ENCODE data around the gene PLEKHG4. TPM values are rescaled to one million over a fixed set of nuclear protein-coding genes. Genes with fewer than 3 reads are reported as not detected.

Gene PLEKHG4
- polyA plus RNA-seq, 1 of the 3 experiments (the other 2 are of a cell fraction): 65.5 TPM

DNA sequence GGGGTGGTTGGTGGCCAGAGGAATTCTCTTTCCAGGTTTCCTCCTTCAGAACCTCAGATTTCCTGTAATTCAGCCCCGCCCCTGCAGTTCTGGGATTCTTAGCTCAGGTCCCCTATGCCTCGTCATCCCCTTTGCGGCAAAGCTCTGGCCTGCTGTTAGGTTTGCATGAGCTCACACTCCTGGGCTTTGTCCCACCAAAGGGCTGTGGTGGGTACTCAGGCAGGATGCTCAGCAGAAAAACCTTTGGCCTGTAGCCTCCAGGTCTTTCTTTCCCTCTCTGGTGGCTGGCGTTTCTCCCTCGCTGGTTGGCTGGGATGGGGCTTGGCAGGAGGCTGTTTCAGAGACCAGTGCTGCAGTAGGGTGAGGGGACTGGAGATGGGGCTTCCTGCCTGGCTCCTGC is 9.6 kb upstream of the PLEKHG4 start:
- no peak for TF ChIP-seq FOXJ3 (CRISPR knock-in tag; IDR thresholded peaks at IDR 0.05)
- TF ChIP-seq POLR2AphosphoS5 (IDR thresholded peaks at IDR 0.05; ENCODE audit: low read depth, low read length): peak; percentile 22
- H4K20me1 ChIP-seq (ENCODE audit: insufficient read depth): no peaks in the 10 kb centered on the region
- H3K27me3 ChIP-seq (ENCODE audit: insufficient read depth): no peaks in the 10 kb centered on the region
- CTCF ChIA-PET: interaction anchor here (0.7 to 4.7 kb wide), 6 partner anchors 9 to 316 kb away, joined by 3 to 24 read pairs (median 4); partner anchors contain the start of genes FHOD1 and SLC9A5
- peak overlapping the region in 1 of 2 experiments; percentile 77; a peak in 2 of 4 replicates for H3K27ac ChIP-seq (ENCODE audit: low read depth in 2 of 2, low read length in 1 of 2)
- peaks cover 0 to 7% of the 10 kb centered on the region in 2 experiments; a peak in 1 of 4 replicates for H3K4me1 ChIP-seq (ENCODE audit: control insufficient read depth in 1 of 2, insufficient read depth in 2 of 2, low read depth in 1 of 2, low read length in 1 of 2)
- peaks cover 0 to 4% of the 10 kb centered on the region in 2 experiments for H3K36me3 ChIP-seq (replicated peaks in 1 of 2; ENCODE audit: control insufficient read depth in 1 of 2, insufficient read depth in 2 of 2, low read length in 1 of 2)
- H3F3A ChIP-seq (replicated peaks; ENCODE audit: insufficient read depth): peaks cover 21% of the 10 kb centered on the region
- H3K79me2 ChIP-seq (ENCODE audit: insufficient read depth): peaks cover 8% of the 10 kb centered on the region
- no peak for DNase-seq
- no peaks in the 10 kb centered on the region for H3K9me3 ChIP-seq
- no peak overlapping the region for H2AFZ ChIP-seq (ENCODE audit: low read depth)
- 78% methylated on average over 5 of the region's 5 CpGs for WGBS (ENCODE audit: low lambda C conversion rate)
- H3K4me3 ChIP-seq (ENCODE audit: low read depth in 2 of 2, low read length in 1 of 2): no peak overlapping the region
- H3K4me2 ChIP-seq: no peak overlapping the region
- H3K9me2 ChIP-seq: no peaks in the 10 kb centered on the region
- POLR2A ChIA-PET: interaction anchor here (1.5 kb wide), 1 partner anchor 9 kb away, joined by 5 read pairs; no protein-coding TSS in a partner anchor
- H3K9ac ChIP-seq: no peak overlapping the region

DNA sequence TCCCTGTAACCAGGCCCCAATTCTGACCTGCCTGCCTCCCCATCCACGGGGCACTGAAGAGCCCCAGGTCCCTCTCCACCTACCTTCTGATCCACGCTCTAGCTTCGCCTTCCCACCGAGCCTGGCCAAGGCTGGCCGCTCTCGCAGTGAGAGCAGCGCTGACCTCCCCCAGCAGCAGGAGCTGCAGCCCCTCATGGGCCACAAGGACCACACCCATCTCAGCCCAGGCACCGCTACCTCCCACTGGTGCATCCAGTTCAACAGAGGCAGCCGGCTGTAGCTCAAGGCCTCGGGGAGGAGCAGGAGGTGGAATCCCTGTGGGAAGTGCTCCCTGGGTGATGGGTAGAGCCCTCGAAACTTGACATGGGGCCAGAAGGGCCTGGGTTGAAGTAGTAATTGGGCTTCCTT is 8.4 kb upstream of the PLEKHG4 start:
- no peak for DNase-seq
- 97% methylated on average over 10 of the region's 11 CpGs for WGBS (ENCODE audit: low lambda C conversion rate)
- ChIA-PET CTCF (interaction anchor here (0.8 to 4.7 kb wide), 6 partner anchors 8 to 157 kb away, joined by 3 to 24 read pairs (median 3); partner anchors contain the start of genes SLC9A5 and ZDHHC1), POLR2A (no interaction called here)
- no peaks in the 10 kb centered on the region for H3K9me3 ChIP-seq
- no peaks in the 10 kb centered on the region for H4K20me1 ChIP-seq (ENCODE audit: insufficient read depth)
- H3K36me3 ChIP-seq (replicated peaks in 1 of 2; ENCODE audit: control insufficient read depth in 1 of 2, insufficient read depth in 2 of 2, low read length in 1 of 2): peaks cover 4 to 11% of the 10 kb centered on the region in 2 experiments
- H3K27me3 ChIP-seq (ENCODE audit: insufficient read depth): no peaks in the 10 kb centered on the region
- H3F3A ChIP-seq (replicated peaks; ENCODE audit: insufficient read depth): peaks cover 26% of the 10 kb centered on the region
- TF ChIP-seq PBX3 (IDR thresholded peaks at IDR 0.05): no peak
- no peak overlapping the region for H3K9ac ChIP-seq
- no peak overlapping the region for H3K4me2 ChIP-seq
- H3K27ac ChIP-seq (ENCODE audit: low read depth in 2 of 2, low read length in 1 of 2): no peak overlapping the region
- H3K4me3 ChIP-seq (ENCODE audit: low read depth in 2 of 2, low read length in 1 of 2): no peak overlapping the region
- no peaks in the 10 kb centered on the region for H3K9me2 ChIP-seq
- H3K79me2 ChIP-seq (ENCODE audit: insufficient read depth): peaks cover 17% of the 10 kb centered on the region
- peaks cover 0 to 7% of the 10 kb centered on the region in 2 experiments; a peak in 1 of 4 replicates for H3K4me1 ChIP-seq (ENCODE audit: control insufficient read depth in 1 of 2, insufficient read depth in 2 of 2, low read depth in 1 of 2, low read length in 1 of 2)
- H2AFZ ChIP-seq (ENCODE audit: low read depth): no peak overlapping the region

- H3K4me1 ChIP-seq (ENCODE audit: control insufficient read depth in 1 of 2, insufficient read depth in 2 of 2, low read depth in 1 of 2, low read length in 1 of 2): peaks cover 0 to 10% of the 10 kb centered on the region in 2 experiments; a peak in 1 of 4 replicates
- 93% methylated on average over 3 of the region's 4 CpGs for WGBS (ENCODE audit: low lambda C conversion rate)
These were observed 7.9 kb upstream of the PLEKHG4 start for GRCh38 chr16:67271446-67271845.

More at GRCh38 chr16:67271446-67271845, 7.9 kb upstream of the PLEKHG4 start:
- Histone ChIP-seq H3K9me2 (no peaks in the 10 kb centered on the region), H3F3A (replicated peaks; ENCODE audit: insufficient read depth) (peaks cover 26% of the 10 kb centered on the region), H3K36me3 (replicated peaks in 1 of 2; ENCODE audit: control insufficient read depth in 1 of 2, insufficient read depth in 2 of 2, low read length in 1 of 2) (peaks cover 4 to 16% of the 10 kb centered on the region in 2 experiments), H3K9me3 (no peaks in the 10 kb centered on the region), H3K4me3 (ENCODE audit: low read depth in 2 of 2, low read length in 1 of 2) (no peak overlapping the region), H3K4me2 (no peak overlapping the region), H3K27me3 (ENCODE audit: insufficient read depth) (no peaks in the 10 kb centered on the region), H2AFZ (ENCODE audit: low read depth) (no peak overlapping the region), H3K9ac (no peak overlapping the region), H4K20me1 (ENCODE audit: insufficient read depth) (no peaks in the 10 kb centered on the region), H3K27ac (ENCODE audit: low read depth in 2 of 2, low read length in 1 of 2) (no peak overlapping the region), H3K79me2 (ENCODE audit: insufficient read depth) (peaks cover 22% of the 10 kb centered on the region)
- TF ChIP-seq MEF2A (IDR thresholded peaks at IDR 0.05; ENCODE audit: borderline replicate concordance, low read depth) (no peak), RXRA (IDR thresholded peaks at IDR 0.05; ENCODE audit: borderline replicate concordance, low read depth) (no peak), RFX5 (IDR thresholded peaks at IDR 0.05; ENCODE audit: low read length) (no peak)
- no peak for DNase-seq
- ChIA-PET CTCF (interaction anchor here (0.8 to 4.7 kb wide), 6 partner anchors 7 to 156 kb away, joined by 3 to 24 read pairs (median 3); partner anchors contain the start of genes SLC9A5 and ZDHHC1), POLR2A (no interaction called here)

All from SK-N-SH (cell line).